ENCODE results near the gene ZDHHC21.
"Not testable (repeated sequence)": the region's sequence is repeated elsewhere in the genome, so short reads cannot be mapped to it uniquely, and the experiment has no call there.

ZDHHC21 gene

GRCh38 chr9:14690948-14691730 lies 2.1 kb downstream of the ZDHHC21 start:
- no peak for DNase-seq
- H3K27me3 ChIP-seq, result no peaks in the 10 kb centered on the region
- TF ChIP-seq CTCF (IDR thresholded peaks at IDR 0.05; ENCODE audit: low read depth, low read length), result no peak
- H3K4me3 ChIP-seq (ENCODE audit: low read depth, low read length), result no peak overlapping the region
- no peaks in the 10 kb centered on the region; the same call in 1 of the 2 replicates for H3K4me1 ChIP-seq
- H3K9me3 ChIP-seq, result no peaks in the 10 kb centered on the region
- peaks cover 8% of the 10 kb centered on the region for H3K36me3 ChIP-seq

GRCh38 chr9:14687042-14687719 lies 6.1 kb downstream of the ZDHHC21 start:
- no peaks in the 10 kb centered on the region for H3K9me3 ChIP-seq
- H3K27me3 ChIP-seq, result no peaks in the 10 kb centered on the region
- H3K4me1 ChIP-seq, result no peaks in the 10 kb centered on the region
- no peak for TF ChIP-seq CTCF (IDR thresholded peaks at IDR 0.05; ENCODE audit: low read depth, low read length)
- no peak for DNase-seq
- no peak overlapping the region for H3K4me3 ChIP-seq (ENCODE audit: low read depth, low read length)
- H3K36me3 ChIP-seq, result peaks cover 8% of the 10 kb centered on the region

GRCh38 chr9:14686168-14686567 lies 7.1 kb downstream of the ZDHHC21 start:
- no peak for DNase-seq
- H3K36me3 ChIP-seq, result peaks cover 8% of the 10 kb centered on the region

GRCh38 chr9:14682616-14683015 lies 10.6 kb downstream of the ZDHHC21 start:
- DNase-seq; H3K9me3 ChIP-seq; H3K27me3 ChIP-seq; H3K4me3 ChIP-seq (ENCODE audit: low read depth, low read length); H3K4me1 ChIP-seq; H3K36me3 ChIP-seq: not testable (repeated sequence)

More at GRCh38 chr9:14686168-14686567, 7.1 kb downstream of the ZDHHC21 start:
- no peaks in the 10 kb centered on the region for H3K4me1 ChIP-seq
- no peak overlapping the region for H3K4me3 ChIP-seq (ENCODE audit: low read depth, low read length)
- H3K27me3 ChIP-seq, result no peaks in the 10 kb centered on the region
- no peak for TF ChIP-seq CTCF (IDR thresholded peaks at IDR 0.05; ENCODE audit: low read depth, low read length)
- no peaks in the 10 kb centered on the region for H3K9me3 ChIP-seq

- no peaks in the 10 kb centered on the region for H3K27me3 ChIP-seq
- no peaks in the 10 kb centered on the region; the same call in 1 of the 2 replicates for H3K36me3 ChIP-seq
- no peaks in the 10 kb centered on the region for H3K9me3 ChIP-seq
Measured at GRCh38 chr9:14678776-14679175, 14.5 kb downstream of the ZDHHC21 start.

GRCh38 chr9:14677872-14678271 lies 15.4 kb downstream of the ZDHHC21 start:
- no peak overlapping the region for H3K4me3 ChIP-seq (ENCODE audit: low read depth, low read length)
- DNase-seq, result no peak
- TF ChIP-seq CTCF (IDR thresholded peaks at IDR 0.05; ENCODE audit: low read depth, low read length), result no peak
- no peaks in the 10 kb centered on the region; the same call in 1 of the 2 replicates for H3K36me3 ChIP-seq
- H3K27me3 ChIP-seq, result no peaks in the 10 kb centered on the region
- no peaks in the 10 kb centered on the region for H3K9me3 ChIP-seq
- no peaks in the 10 kb centered on the region for H3K4me1 ChIP-seq

More at GRCh38 chr9:14678776-14679175, 14.5 kb downstream of the ZDHHC21 start:
- DNase-seq, result no peak
- H3K4me3 ChIP-seq (ENCODE audit: low read depth, low read length), result no peak overlapping the region
- no peak for TF ChIP-seq CTCF (IDR thresholded peaks at IDR 0.05; ENCODE audit: low read depth, low read length)
- no peaks in the 10 kb centered on the region for H3K4me1 ChIP-seq
